Neural cell (in vitro differentiated cells): ENCODE data around the gene MRTFB. TPM values are rescaled to one million over a fixed set of nuclear protein-coding genes. Genes with fewer than 3 reads are reported as not detected.

Experiments
- H2AFZ ChIP-seq: fragments of 200-600, 300-800 bp; sonication (generic), shearing (Covaris generic); 2 replicates; pipeline ENCODE4 v1.6.0; 2014; ENCODE audit warnings: low read depth, mild to moderate bottlenecking, antibody characterized with exemption, low read length, moderate library complexity
- H3F3A ChIP-seq: fragments of 200-600 bp; shearing (Covaris generic); 2 replicates; pipeline ENCODE4 v1.6.1; 2016; ENCODE audit warnings: mild to moderate bottlenecking, moderate library complexity, mixed read lengths, antibody characterized with exemption, low read length; ENCODE audit not compliant: insufficient read depth, poor library complexity, severe bottlenecking
- H3K27ac ChIP-seq: fragments of 200-600, 300-800 bp; sonication (generic), shearing (Covaris generic); 2 replicates; pipeline ENCODE4 v1.5.1; 2014; ENCODE audit warnings: mild to moderate bottlenecking, low read length, moderate library complexity
- H3K27me3 ChIP-seq: fragments of 300-800, 200-600 bp; sonication (generic), shearing (Covaris generic); 2 replicates; pipeline ENCODE4 v1.6.0; 2014; ENCODE audit warnings: mild to moderate bottlenecking, low read depth, low read length, moderate library complexity; ENCODE audit not compliant: insufficient read depth
- H3K36me3 ChIP-seq: fragments of 300-800, 200-600 bp; sonication (generic), shearing (Covaris generic); 2 replicates; pipeline ENCODE4 v1.5.1; 2014; ENCODE audit warnings: mild to moderate bottlenecking, antibody characterized with exemption, low read length, moderate library complexity; ENCODE audit not compliant: insufficient read depth
- H3K4me2 ChIP-seq: fragments of 300-800, 200-600 bp; sonication (generic), shearing (Covaris generic); 2 replicates; pipeline ENCODE4 v1.6.0; 2014; ENCODE audit warnings: mild to moderate bottlenecking, low read length
- H3K4me3 ChIP-seq: fragments of 300-800, 200-600 bp; sonication (generic), shearing (Covaris generic); 2 replicates; pipeline ENCODE4 v1.5.1; 2014; ENCODE audit warnings: mild to moderate bottlenecking, low read length, moderate library complexity
- H3K79me2 ChIP-seq: fragments of 200-600 bp; shearing (Covaris generic); replicated peaks from 2 replicates; pipeline ENCODE4 v1.6.0; 2014; ENCODE audit warnings: mild to moderate bottlenecking, low read length, moderate library complexity; ENCODE audit not compliant: insufficient read depth
- H3K9ac ChIP-seq: fragments of 300-800, 200-600 bp; sonication (generic), shearing (Covaris generic); 2 replicates; pipeline ENCODE4 v1.6.1; 2016; ENCODE audit warnings: mild to moderate bottlenecking, low read length, mixed read lengths
- H3K9me2 ChIP-seq: fragments of 200-600 bp; shearing (Covaris generic); 2 replicates; pipeline ENCODE4 v1.6.1; 2016; ENCODE audit warnings: mild to moderate bottlenecking, low read length, mixed read lengths; ENCODE audit not compliant: insufficient read depth
- H3K9me3 ChIP-seq: fragments of 200-600, 300-800 bp; sonication (generic), shearing (Covaris generic); 2 replicates; pipeline ENCODE4 v1.6.1; 2016; ENCODE audit warnings: mild to moderate bottlenecking, mixed run types, low read length, moderate library complexity, mixed read lengths
- H4K20me1 ChIP-seq: fragments of 200-600 bp; shearing (Covaris generic); 2 replicates; pipeline ENCODE4 v1.6.1; 2016; ENCODE audit warnings: mild to moderate bottlenecking, mixed run types; ENCODE audit not compliant: insufficient read depth
- CTCF ChIP-seq: fragments of 450-650 bp; IDR thresholded peaks from 2 replicates; pipeline ENCODE4 v1.5.1; 2014; ENCODE audit warnings: antibody characterized with exemption, mild to moderate bottlenecking, moderate library complexity; ENCODE audit not compliant: poor library complexity, severe bottlenecking
- EP300 ChIP-seq: fragments of 450-650 bp; conservative IDR thresholded peaks from 2 replicates; pipeline ENCODE4 v1.6.1; 2014; ENCODE audit warnings: antibody characterized with exemption, mild to moderate bottlenecking, moderate library complexity; ENCODE audit not compliant: poor library complexity, severe bottlenecking
- EZH2 ChIP-seq: fragments of 200-600, 300-800 bp; shearing (Covaris generic), sonication (generic); IDR thresholded peaks from 2 replicates; pipeline ENCODE4 v1.6.1; 2014; ENCODE audit warnings: antibody characterized with exemption, low read length, borderline replicate concordance, mild to moderate bottlenecking; ENCODE audit not compliant: insufficient read depth, poor library complexity, severe bottlenecking
- MXI1 ChIP-seq: fragments of 450-650 bp; conservative IDR thresholded peaks from 2 replicates; pipeline ENCODE4 v1.6.1; 2014; ENCODE audit warnings: antibody characterized with exemption, mild to moderate bottlenecking; ENCODE audit not compliant: poor library complexity, severe bottlenecking
- POLR2AphosphoS5 ChIP-seq: IDR thresholded peaks from 2 replicates; pipeline ENCODE4 v1.6.1; 2012
- RAD21 ChIP-seq: fragments of 450-650 bp; conservative IDR thresholded peaks from 2 replicates; pipeline ENCODE4 v1.6.1; 2014; ENCODE audit warnings: antibody characterized with exemption, mild to moderate bottlenecking, moderate library complexity
- REST ChIP-seq: IDR thresholded peaks from 2 replicates; pipeline ENCODE4 v1.6.1; 2012; ENCODE audit warnings: borderline replicate concordance
- SMC3 ChIP-seq: fragments of 450-650 bp; conservative IDR thresholded peaks from 2 replicates; pipeline ENCODE4 v1.6.1; 2014; ENCODE audit warnings: antibody characterized with exemption, mild to moderate bottlenecking, moderate library complexity; ENCODE audit not compliant: poor library complexity
- TAF1 ChIP-seq: IDR thresholded peaks from 2 replicates; pipeline ENCODE4 v1.6.1; 2012; ENCODE audit warnings: low read depth
- polyA plus RNA-seq: library from polyadenylated mRNA; depleted of rRNA; stranded (reverse); fragments of >200 nt; gene quantifications from 2 replicates; pipeline ENCODE4 v1.2.3, GENCODE V29; 2014

The MRTFB gene
- polyA plus RNA-seq, 1 donor from 2014 or later: 18.6 TPM

- H4K20me1 ChIP-seq: no peaks in the 10 kb centered on the region
- H3K4me2 ChIP-seq: no peak overlapping the region
- H3K9me3 ChIP-seq: no peaks in the 10 kb centered on the region
- H3K27me3 ChIP-seq: no peaks in the 10 kb centered on the region
- H2AFZ ChIP-seq: no peak overlapping the region
- H3F3A ChIP-seq: no peaks in the 10 kb centered on the region
- no peak for TF ChIP-seq REST
- no peak for TF ChIP-seq SMC3
- TF ChIP-seq EZH2: no peak
- TF ChIP-seq POLR2AphosphoS5: no peak
- no peak for TF ChIP-seq MXI1
- TF ChIP-seq TAF1: no peak
- no peak for TF ChIP-seq CTCF
- TF ChIP-seq RAD21: no peak
- no peak for TF ChIP-seq EP300
- no peaks in the 10 kb centered on the region for H3K9me2 ChIP-seq
- no peak overlapping the region for H3K4me3 ChIP-seq
- no peaks in the 10 kb centered on the region for H3K36me3 ChIP-seq
- H3K27ac ChIP-seq: no peak overlapping the region
- no peaks in the 10 kb centered on the region for H3K79me2 ChIP-seq
- H3K9ac ChIP-seq: no peak overlapping the region
Measured at GRCh38 chr16:14203166-14203565, 132.0 kb downstream of the MRTFB start.

GRCh38 chr16:14205666-14206065, 134.5 kb downstream of the MRTFB start:
- Histone ChIP-seq H3K36me3 (no peaks in the 10 kb centered on the region), H3K9ac (no peak overlapping the region), H3K9me3 (no peaks in the 10 kb centered on the region), H3K9me2 (no peaks in the 10 kb centered on the region), H4K20me1 (no peaks in the 10 kb centered on the region), H3K27me3 (no peaks in the 10 kb centered on the region), H3K27ac (no peak overlapping the region), H3F3A (no peaks in the 10 kb centered on the region), H3K4me2 (no peak overlapping the region), H3K4me3 (no peak overlapping the region), H3K79me2 (no peaks in the 10 kb centered on the region), H2AFZ (no peak overlapping the region)
- no peak for TF ChIP-seq POLR2AphosphoS5
- TF ChIP-seq SMC3: no peak
- no peak for TF ChIP-seq CTCF
- TF ChIP-seq EP300: no peak
- TF ChIP-seq EZH2: no peak
- no peak for TF ChIP-seq TAF1
- no peak for TF ChIP-seq MXI1
- no peak for TF ChIP-seq REST
- no peak for TF ChIP-seq RAD21
